Lower leg skin (tissue), 3 donors: ENCODE results near the gene SART1.

Source experiments
- CTCF ChIP-seq, 3 donors: fragments of 450-650 bp; IDR thresholded peaks; one replicate each; pipeline ENCODE4 v1.5.1; 2016; ENCODE audit warnings: antibody characterized with exemption in 3 of 3, mild to moderate bottlenecking in 3 of 3, moderate library complexity in 2 of 3
- POLR2A ChIP-seq, 2 donors: fragments of 450-650 bp; IDR thresholded peaks; one replicate each; pipeline ENCODE4 v1.6.1; 2016 to 2017; ENCODE audit warnings: antibody characterized with exemption in 2 of 2, mild to moderate bottlenecking in 1 of 2, moderate library complexity in 1 of 2

- TF ChIP-seq CTCF (IDR thresholded peaks at IDR 0.05): no peak
- TF ChIP-seq POLR2A (IDR thresholded peaks at IDR 0.05): no peak
These were observed 17.3 kb upstream of the SART1 start for GRCh38 chr11:65944191-65944590.
